Caco-2 (cell line): Measurements from ENCODE around the gene LIMK2. TPM values are rescaled to one million over a fixed set of nuclear protein-coding genes. Genes with fewer than 3 reads are reported as not detected.

Experiments
- BruUV-seq: library from RNA; stranded (reverse); fragments of 400-500 nt; replicated peaks from 2 replicates; lab custom pipeline; 2021; lab: Mats Ljungman, UMichigan
- CTCF ChIA-PET: fragments of 300-600 bp; sonication (Branson Sonifier 250); formaldehyde crosslinking; loops from one replicate; lab custom pipeline; 2022; ENCODE audit warnings: antibody characterized with exemption; lab: Charles Lee
- POLR2A ChIA-PET: fragments of 300-600 bp; sonication (Branson Sonifier 250); formaldehyde crosslinking; loops from one replicate; lab custom pipeline; 2022; ENCODE audit warnings: antibody characterized with exemption; lab: Charles Lee
- DNase-seq, 2 experiments: peaks; one replicate each; pipeline versions ENCODE4 v3.0.0 to v3.0.0-alpha.2; 2020 to 2022
- H3K27me3 ChIP-seq: replicated peaks from 2 replicates; pipeline ENCODE4 v1.6.0; 2011; ENCODE audit warnings: low read length; ENCODE audit not compliant: control insufficient read depth, insufficient read depth
- H3K36me3 ChIP-seq: 2 replicates; pipeline ENCODE4 v1.5.1; 2011; ENCODE audit warnings: low read length; ENCODE audit not compliant: control insufficient read depth, insufficient read depth
- H3K4me1 ChIP-seq: fragments of 250-450 bp; sonication (Bioruptor Pico); 2 replicates; pipeline ENCODE4 v1.5.1; 2020; ENCODE audit warnings: mild to moderate bottlenecking
- H3K4me3 ChIP-seq: 2 replicates; pipeline ENCODE4 v1.5.1; 2011; ENCODE audit warnings: low read depth, mild to moderate bottlenecking, control low read depth, low read length
- H3K9me3 ChIP-seq: fragments of 250-450 bp; sonication (Bioruptor Pico); 2 replicates; pipeline ENCODE4 v1.5.1; 2020; ENCODE audit warnings: mild to moderate bottlenecking, moderate library complexity
- H3K27ac Mint-ChIP-seq: one replicate; pipeline ENCODE4 v1.8.0; 2022; ENCODE audit warnings: mixed read lengths; ENCODE audit not compliant: unreplicated experiment
- H3K27me3 Mint-ChIP-seq: one replicate; pipeline ENCODE4 v1.8.0; 2022; ENCODE audit warnings: mixed read lengths; ENCODE audit not compliant: insufficient read depth, unreplicated experiment
- H3K36me3 Mint-ChIP-seq: one replicate; pipeline ENCODE4 v1.8.0; 2022; ENCODE audit warnings: mild to moderate bottlenecking, mixed read lengths; ENCODE audit not compliant: insufficient read depth, unreplicated experiment
- H3K4me1 Mint-ChIP-seq: one replicate; pipeline ENCODE4 v1.8.0; 2022; ENCODE audit warnings: low read depth, mixed read lengths; ENCODE audit not compliant: unreplicated experiment
- H3K4me3 Mint-ChIP-seq: one replicate; pipeline ENCODE4 v1.8.0; 2022; ENCODE audit warnings: mild to moderate bottlenecking, moderate library complexity, mixed read lengths; ENCODE audit not compliant: unreplicated experiment
- H3K9me3 Mint-ChIP-seq: one replicate; pipeline ENCODE4 v1.8.0; 2022; ENCODE audit warnings: mixed read lengths; ENCODE audit not compliant: unreplicated experiment
- CTCF ChIP-seq, 2 experiments: fragments of 200-600 bp in 1 of 2; IDR thresholded peaks; 1 replicate in 1 of 2; 2 replicates in 1 of 2; pipeline versions ENCODE4 v1.5.1 to v1.8.0; 2011 to 2022; ENCODE audit warnings: antibody characterized with exemption in 1 of 2, control low read depth in 1 of 2, inconsistent platforms in 1 of 2, low read depth in 1 of 2, low read length in 1 of 2, mild to moderate bottlenecking in 1 of 2, moderate library complexity in 1 of 2; ENCODE audit not compliant: insufficient read depth in 1 of 2, severe bottlenecking in 1 of 2, unreplicated experiment in 1 of 2
- intact Hi-C: fragments of 100-400 bp; cut with micrococcal nuclease; formaldehyde crosslinking; loops from one replicate; pipeline ENCODE4 v1.10.0; 2022; ENCODE audit not compliant: unreplicated experiment
- total RNA-seq: library from RNA; stranded (reverse); gene quantifications from 2 replicates; pipeline ENCODE4 v1.2.3, GENCODE V29; 2022

The LIMK2 gene
- total RNA-seq, 1 experiment from 2014 or later: 36.3 TPM

GRCh38 chr22:31239771-31240370 is 27.8 kb downstream of the LIMK2 start:
- Mint-ChIP-seq H3K27me3 (no peaks in the 10 kb centered on the region), H3K36me3 (peaks cover 13% of the 10 kb centered on the region), H3K9me3 (no peaks in the 10 kb centered on the region), H3K27ac (peak overlapping the region; percentile 16), H3K4me3 (peak overlapping the region; percentile 30), H3K4me1 (peaks cover 33% of the 10 kb centered on the region)
- POLR2A ChIA-PET: interaction anchor here (0.6 to 1.2 kb wide), 5 partner anchors 9 to 271 kb away, joined by 3 to 5 read pairs (median 3); partner anchors contain the start of gene TUG1
- Histone ChIP-seq H3K27me3 (no peaks in the 10 kb centered on the region), H3K4me3 (no peak overlapping the region), H3K36me3 (no peaks in the 10 kb centered on the region; the same call in 1 of the 2 replicates), H3K4me1 (peaks cover 67% of the 10 kb centered on the region), H3K9me3 (no peaks in the 10 kb centered on the region)
- intact Hi-C loops: loop anchor here (2.0 to 10.0 kb wide), 3 partner anchors 33 to 275 kb away; partner anchors contain the start of genes MORC2, PIK3IP1 and TUG1
- CTCF ChIA-PET: interaction anchor here (0.6 to 3.0 kb wide), 7 partner anchors 8 to 33 kb away, joined by 3 to 23 read pairs (median 8); partner anchors contain the start of gene LIMK2
- BruUV-seq: no TSS peak
- peak in 1 of 2 experiments; percentile 47 for DNase-seq
- no peak for TF ChIP-seq CTCF (IDR thresholded peaks at IDR 0.05; ENCODE audit: insufficient read depth in 1 of 2, low read depth in 1 of 2, low read length in 1 of 2, severe bottlenecking in 1 of 2, unreplicated experiment in 1 of 2)

GRCh38 chr22:31241200-31241599 is 29.1 kb downstream of the LIMK2 start:
- Histone ChIP-seq H3K36me3 (no peaks in the 10 kb centered on the region; the same call in 1 of the 2 replicates), H3K9me3 (no peaks in the 10 kb centered on the region), H3K4me3 (no peak overlapping the region), H3K27me3 (no peaks in the 10 kb centered on the region), H3K4me1 (peaks cover 68% of the 10 kb centered on the region)
- DNase-seq: peak; percentile 24 to 54
- ChIA-PET CTCF (interaction anchor here (1.0 to 3.0 kb wide), 2 partner anchors 32 to 51 kb away, joined by 4 to 23 read pairs; partner anchors contain the start of gene PIK3IP1), POLR2A (interaction anchor here (1.2 kb wide), 1 partner anchor 49 kb away, joined by 3 read pairs; no protein-coding TSS in a partner anchor)
- no peaks in the 10 kb centered on the region for H3K27me3 Mint-ChIP-seq
- H3K27ac Mint-ChIP-seq: peak overlapping the region; percentile 6
- H3K4me1 Mint-ChIP-seq: peaks cover 37% of the 10 kb centered on the region
- no peak overlapping the region for H3K4me3 Mint-ChIP-seq
- intact Hi-C loops: loop anchor here (2.0 to 5.0 kb wide), 2 partner anchors 32 to 51 kb away; partner anchors contain the start of gene PIK3IP1
- H3K36me3 Mint-ChIP-seq: peaks cover 7% of the 10 kb centered on the region
- no TSS peak for BruUV-seq
- no peaks in the 10 kb centered on the region for H3K9me3 Mint-ChIP-seq
- no peak for TF ChIP-seq CTCF (IDR thresholded peaks at IDR 0.05; ENCODE audit: insufficient read depth in 1 of 2, low read depth in 1 of 2, low read length in 1 of 2, severe bottlenecking in 1 of 2, unreplicated experiment in 1 of 2)

- no peaks in the 10 kb centered on the region for H3K36me3 ChIP-seq
- Mint-ChIP-seq H3K4me1 (peaks cover 37% of the 10 kb centered on the region), H3K27me3 (no peaks in the 10 kb centered on the region), H3K27ac (no peak overlapping the region), H3K9me3 (no peaks in the 10 kb centered on the region), H3K4me3 (no peak overlapping the region), H3K36me3 (peaks cover 9% of the 10 kb centered on the region)
- no peak overlapping the region for H3K4me3 ChIP-seq
- peaks cover 68% of the 10 kb centered on the region for H3K4me1 ChIP-seq
- ChIA-PET POLR2A (interaction anchor here (1.2 kb wide), 1 partner anchor 49 kb away, joined by 3 read pairs; no protein-coding TSS in a partner anchor), CTCF (interaction anchor here (1.0 to 3.0 kb wide), 4 partner anchors 30 to 50 kb away, joined by 3 to 23 read pairs (median 4); partner anchors contain the start of genes LIMK2 and PIK3IP1)
- no TSS peak for BruUV-seq
- no peak for TF ChIP-seq CTCF (IDR thresholded peaks at IDR 0.05; ENCODE audit: insufficient read depth in 1 of 2, low read depth in 1 of 2, low read length in 1 of 2, severe bottlenecking in 1 of 2, unreplicated experiment in 1 of 2)
- H3K27me3 ChIP-seq: no peaks in the 10 kb centered on the region
- no peak for DNase-seq
- intact Hi-C loops: loop anchor here (2.0 to 5.0 kb wide), 2 partner anchors 31 to 50 kb away; partner anchors contain the start of gene PIK3IP1
- no peaks in the 10 kb centered on the region for H3K9me3 ChIP-seq
Measured at GRCh38 chr22:31241936-31242335, 29.8 kb downstream of the LIMK2 start.
